NCI-H748 (cell line): ENCODE data around the gene MUC2.

Source experiments
- DNase-seq: peaks from one replicate; lab custom pipeline; 2025; ENCODE audit not compliant: unreplicated experiment; lab: John Stamatoyannopoulos, UW

Gene MUC2

DNA sequence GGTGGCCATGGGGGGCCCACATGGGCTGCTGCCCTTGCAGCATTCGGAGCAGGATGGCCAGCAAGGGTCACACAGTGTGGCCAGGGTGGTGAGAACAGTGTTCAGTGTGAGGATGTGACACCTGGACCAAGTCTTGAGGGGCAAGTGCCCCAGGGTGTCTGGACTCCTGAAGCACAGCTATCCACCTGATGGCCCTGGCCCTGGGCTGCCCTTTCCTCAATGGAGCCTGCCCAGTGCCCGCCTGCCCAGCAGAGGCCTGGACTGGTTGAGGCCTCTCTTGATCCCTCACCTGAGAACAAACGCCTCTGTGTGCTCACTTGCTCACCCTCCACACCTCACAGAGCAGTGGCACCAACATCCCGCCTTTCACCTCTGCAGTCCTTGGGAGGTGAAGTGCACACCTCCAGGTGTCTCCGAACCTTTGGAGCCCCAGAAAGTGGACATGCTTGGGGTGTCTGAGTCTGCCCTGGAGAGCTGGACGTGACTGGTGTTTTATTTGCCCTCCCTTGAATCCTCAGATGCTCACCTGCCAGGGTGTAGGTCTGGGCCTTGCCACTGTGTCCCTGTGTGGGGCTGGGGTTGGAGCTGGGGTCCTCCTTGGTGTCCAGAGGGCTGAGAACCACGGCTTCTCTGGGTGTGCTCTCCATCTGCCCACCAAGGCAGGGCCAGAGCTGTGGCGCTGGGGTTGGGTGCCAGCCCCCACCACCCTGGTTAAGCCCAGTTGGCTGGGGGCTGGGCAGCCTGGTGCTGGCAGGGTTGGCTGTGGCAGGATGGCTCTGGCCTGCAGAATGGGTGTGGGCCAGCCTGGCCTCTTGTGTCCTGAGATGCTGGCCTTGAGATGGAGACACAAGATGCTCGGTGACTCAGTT is 3.8 kb upstream of the MUC2 start:
- DNase-seq = no peak

DNA sequence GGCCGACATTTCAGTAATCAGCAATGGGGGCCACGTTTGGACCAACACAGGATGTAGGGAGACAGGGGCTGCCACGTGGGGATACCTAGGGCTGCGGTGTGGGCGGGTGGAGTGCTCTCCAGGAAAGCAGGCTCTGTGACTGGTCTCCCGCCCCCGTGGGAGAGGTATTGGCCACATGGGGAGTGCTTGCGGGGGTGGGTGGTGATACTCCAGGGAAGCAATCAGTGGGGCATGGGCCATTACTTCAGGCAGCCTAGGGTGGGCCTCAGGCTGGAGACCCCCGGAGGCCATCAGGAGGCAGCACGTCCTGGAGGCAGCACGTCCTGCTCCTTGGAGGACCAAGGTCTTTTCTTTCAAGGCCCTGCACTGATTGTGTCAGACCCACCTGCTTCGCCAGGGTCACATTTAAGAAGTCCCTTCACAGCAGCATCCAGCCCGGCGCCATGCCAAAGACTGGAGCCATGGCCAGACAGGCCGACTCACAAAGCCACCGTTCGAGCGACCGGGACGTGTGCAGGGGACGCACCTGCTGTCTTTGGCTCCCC is 3.0 kb upstream of the MUC2 start:
- DNase-seq = no peak

DNA sequence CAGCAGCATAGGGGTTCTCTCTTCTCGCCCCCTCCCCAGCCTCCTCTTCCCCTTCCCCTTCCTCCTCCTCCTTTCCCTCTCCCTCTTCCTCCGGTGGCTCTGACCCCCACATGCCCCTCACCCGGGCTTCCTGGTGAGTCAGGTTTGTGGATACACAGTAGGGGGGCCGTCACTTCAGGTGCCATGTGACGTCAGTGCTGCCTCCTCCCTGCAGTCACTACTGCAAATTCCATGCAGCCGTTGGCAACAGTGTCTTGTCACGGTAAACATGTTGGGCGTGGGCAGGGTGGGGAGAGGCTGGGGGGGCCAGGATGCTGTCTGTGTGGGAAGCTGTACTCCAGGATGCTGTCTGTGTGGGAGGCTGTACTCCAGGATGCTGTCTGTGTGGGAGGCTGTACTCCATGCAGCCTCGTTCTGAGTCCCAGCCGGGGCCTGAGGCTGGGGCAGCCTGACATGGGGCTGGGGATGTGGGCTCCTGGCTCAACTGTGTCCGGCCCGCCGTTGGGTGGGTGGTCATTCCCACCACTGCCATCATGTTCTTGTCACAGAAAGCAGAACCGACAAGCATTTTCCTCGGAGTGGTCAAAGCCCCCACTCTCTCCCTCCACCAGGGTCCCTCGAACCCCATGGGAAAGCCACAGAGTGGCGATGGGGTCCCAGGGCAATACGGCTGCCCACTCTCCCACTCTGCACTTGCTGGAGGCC is 2.4 kb upstream of the MUC2 start:
- no peak for DNase-seq

DNA sequence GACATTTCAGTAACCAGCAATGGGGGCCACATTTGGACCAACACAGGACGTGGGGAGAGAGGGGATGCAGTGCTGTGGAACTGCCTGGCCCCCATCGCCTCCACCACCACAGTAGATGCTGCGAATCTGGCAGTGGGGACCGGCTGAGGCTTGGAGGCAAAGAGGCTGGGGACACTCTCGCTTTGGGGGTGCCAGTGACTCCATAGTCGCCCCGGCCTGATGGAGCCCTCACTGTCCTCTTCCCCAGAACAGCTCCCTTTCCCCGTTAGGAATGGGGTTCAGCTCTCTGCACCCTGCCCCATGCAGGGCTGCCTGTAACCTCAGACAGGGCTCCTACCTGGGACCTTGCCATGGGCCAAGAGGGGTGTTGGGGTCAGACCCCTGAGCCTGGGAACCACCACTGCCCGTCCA is 1.8 kb upstream of the MUC2 start:
- DNase-seq = no peak

DNA sequence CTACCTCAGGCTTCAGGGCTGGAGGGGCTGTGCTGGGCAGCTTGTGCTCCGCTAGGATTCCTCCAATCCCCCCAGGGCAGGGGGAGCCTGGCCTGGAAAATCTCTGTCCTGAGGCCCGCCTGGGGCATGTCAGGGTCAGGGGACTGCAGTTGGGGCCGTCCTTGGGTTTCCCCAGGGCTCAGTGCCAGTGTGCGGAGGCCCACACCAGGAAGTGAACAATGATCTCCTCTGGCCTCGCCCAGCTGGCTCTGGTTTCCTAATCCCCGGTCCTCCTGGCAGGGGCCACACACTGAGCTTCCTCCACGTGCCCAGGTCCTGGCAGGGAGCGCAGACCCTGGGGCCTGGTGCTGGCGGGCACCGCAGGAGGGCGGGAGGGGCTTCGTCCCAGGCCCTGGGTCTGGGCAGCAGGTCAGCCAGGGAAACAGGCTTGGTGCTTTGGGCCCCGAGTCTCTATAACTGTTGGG is 1.4 kb upstream of the MUC2 start:
- no peak for DNase-seq

DNA sequence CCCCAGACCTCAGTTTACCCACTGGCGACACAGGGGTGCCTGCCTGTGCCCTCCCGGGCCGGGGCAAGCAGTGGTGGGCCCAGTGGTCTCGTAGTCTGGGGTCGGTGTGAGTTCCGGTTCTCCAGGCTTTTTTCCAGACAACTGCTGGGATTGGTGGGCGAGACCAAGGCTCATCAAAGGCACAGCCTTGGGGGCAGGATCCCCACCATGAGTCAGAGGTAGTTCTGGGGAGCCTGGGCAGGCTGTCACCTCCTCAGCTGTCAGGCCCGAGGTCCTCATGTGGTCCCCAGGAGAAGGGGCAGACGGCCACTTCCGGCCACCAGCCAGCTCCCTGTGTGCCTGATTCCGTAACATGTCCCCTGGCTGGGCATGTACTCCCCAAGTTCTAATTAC is 827 bp upstream of the MUC2 start:
- DNase-seq = no peak

DNA sequence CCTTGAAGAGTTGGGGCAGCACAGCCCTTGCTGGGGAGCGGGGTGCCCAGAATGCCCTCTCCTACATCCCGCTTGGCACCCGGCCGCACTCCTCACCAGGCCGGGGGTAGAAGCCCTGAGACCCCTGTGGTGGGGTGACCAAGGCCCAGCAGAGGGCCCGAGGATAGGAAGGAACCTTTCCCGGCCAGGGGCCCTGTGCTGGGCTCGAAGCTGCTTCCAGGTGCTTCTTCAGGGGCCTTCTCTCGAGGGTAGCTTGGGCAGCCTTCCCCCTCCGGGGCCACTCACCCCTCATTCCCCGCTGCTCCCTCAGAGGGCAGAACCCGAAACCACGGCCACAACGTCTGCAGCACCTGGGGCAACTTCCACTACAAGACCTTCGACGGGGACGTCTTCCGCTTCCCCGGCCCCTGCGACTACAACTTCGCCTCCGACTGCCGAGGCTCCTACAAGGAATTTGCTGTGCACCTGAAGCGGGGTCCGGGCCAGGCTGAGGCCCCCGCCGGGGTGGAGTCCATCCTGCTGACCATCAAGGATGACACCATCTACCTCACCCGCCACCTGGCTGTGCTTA is 752 bp downstream of the MUC2 start:
- DNase-seq = no peak

DNA sequence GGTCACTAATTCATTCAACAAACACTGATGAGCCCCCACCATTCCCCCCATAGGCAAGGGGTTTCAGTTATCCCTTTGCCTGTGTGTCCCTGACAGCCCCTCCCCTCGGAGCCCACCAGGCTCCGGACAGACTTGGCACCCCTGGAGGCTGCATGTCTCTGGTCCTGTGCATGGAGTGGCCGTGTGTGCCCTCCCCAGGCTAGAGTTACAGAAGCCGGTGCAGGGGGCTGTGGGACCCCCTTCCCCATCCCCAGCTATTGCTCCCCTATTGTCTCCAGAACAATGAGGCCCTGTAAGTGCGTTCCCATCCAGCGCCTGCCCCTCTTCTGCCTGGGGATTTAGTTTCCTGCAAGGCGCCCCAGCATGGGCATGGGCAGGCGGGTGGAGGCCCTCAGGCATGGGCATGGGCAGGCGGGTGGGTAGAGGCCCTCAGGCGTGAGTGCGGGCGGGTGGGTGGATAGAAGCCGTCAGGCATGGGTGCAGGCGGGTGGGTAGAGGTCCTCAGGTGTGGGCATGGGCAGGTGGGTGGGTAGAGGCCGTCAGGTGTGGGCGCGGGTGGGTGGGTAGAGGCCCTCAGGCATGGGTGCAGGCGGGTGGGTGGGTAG is 1.5 kb downstream of the MUC2 start:
- no peak for DNase-seq

DNA sequence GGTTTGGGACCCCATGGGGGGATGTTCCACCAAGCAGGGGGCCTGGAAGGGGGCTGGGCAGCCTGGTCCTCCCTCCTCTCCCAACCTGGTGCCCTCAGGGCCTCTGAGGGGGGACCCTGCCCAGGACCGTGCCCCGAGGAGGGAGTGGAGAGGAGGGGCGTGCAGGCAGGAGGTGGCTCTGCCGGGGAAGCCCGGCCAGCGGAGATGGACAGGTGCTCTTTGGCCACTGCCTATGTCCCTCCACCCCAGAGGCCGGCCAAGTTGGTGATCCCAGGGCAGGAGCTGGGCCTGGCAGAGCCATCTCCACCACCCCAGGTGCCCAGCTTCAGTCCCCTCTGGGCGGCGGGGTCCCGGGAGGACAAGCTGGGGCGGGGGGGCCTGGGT is 2.4 kb downstream of the MUC2 start:
- DNase-seq = no peak

DNA sequence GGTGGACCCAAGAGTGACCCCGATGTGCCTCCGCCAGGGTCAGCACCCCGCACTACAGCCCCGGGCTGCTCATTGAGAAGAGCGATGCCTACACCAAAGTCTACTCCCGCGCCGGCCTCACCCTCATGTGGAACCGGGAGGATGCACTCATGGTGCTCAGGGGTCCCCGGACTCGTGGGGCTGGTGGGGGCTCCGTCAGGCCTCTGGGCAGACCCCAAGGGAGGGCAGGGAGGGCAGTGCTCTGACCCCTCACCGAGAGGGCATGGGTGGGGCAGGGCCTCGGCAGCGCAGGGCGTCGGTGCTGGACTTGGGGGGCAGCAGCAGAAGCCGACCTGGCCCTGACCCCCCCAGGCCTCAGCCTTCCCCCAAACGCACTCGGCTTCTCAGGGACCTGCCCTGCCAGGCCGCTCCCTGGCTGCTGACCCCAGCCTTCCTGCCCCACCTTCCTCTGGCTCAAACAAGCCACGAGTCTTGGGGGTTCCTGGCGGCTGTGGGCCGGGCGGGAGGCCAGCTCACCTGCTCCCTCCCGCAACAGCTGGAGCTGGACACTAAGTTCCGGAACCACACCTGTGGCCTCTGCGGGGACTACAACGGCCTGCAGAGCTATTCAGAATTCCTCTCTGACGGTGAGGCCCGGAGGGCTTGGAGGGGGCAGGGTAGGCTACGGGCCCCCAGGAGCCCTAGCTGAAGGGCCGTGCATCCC is 2.9 kb downstream of the MUC2 start:
- no peak for DNase-seq

DNA sequence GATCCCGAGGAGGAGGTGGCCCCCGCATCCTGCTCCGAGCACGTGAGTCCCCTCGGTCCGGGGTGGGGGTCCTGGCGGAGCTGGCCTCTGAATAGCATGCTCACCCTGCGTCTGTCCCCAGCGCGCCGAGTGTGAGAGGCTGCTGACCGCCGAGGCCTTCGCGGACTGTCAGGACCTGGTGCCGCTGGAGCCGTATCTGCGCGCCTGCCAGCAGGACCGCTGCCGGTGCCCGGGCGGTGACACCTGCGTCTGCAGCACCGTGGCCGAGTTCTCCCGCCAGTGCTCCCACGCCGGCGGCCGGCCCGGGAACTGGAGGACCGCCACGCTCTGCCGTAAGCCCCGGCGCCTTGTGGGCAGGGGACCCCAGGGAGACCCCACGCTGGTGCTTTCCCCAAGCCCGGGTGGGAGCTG is 3.5 kb downstream of the MUC2 start:
- DNase-seq = peak; percentile 17

DNA sequence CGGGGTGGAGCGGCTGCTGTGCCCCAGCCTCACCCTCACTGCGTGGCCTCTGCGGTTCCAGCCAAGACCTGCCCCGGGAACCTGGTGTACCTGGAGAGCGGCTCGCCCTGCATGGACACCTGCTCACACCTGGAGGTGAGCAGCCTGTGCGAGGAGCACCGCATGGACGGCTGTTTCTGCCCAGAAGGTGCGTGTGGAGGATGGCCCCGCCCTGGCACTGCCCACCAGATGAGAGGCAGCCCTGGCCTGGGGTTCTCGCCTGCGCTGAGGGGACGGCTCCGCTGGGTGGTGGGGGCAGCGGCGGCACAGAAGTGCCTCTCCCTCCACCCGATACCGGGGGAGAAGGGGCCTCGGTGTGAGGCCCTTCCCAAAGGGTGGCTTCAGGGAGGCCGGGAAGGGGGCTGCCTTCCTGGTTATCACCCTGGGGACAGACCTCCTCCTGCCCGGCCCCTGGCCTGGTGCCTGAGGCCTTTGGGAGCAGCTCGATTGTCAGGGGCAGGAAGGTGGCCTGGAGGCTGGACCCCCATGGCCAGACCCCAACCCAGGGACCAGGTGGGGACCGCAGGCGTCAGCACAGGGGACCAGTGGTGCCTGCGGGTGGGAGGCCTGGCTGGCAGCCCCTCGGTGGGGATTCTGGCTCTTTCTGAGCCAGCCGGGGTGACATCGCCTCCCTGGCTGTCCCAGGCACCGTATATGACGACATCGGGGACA is 7.1 kb downstream of the MUC2 start:
- DNase-seq = peak; percentile 20

DNA sequence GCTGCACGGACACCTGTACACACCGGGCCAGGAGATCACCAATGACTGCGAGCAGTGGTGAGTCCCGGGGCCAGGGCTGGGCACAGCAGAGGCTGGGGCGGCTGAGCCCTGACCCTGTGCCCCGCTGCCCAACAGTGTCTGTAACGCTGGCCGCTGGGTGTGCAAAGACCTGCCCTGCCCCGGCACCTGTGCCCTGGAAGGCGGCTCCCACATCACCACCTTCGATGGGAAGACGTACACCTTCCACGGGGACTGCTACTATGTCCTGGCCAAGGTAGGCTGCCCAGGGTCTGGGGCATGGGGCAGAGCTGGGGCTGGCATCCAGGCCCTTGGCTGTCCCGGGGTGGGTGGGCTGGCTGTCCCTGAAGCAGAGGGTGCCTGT is 7.7 kb downstream of the MUC2 start:
- no peak for DNase-seq

DNA sequence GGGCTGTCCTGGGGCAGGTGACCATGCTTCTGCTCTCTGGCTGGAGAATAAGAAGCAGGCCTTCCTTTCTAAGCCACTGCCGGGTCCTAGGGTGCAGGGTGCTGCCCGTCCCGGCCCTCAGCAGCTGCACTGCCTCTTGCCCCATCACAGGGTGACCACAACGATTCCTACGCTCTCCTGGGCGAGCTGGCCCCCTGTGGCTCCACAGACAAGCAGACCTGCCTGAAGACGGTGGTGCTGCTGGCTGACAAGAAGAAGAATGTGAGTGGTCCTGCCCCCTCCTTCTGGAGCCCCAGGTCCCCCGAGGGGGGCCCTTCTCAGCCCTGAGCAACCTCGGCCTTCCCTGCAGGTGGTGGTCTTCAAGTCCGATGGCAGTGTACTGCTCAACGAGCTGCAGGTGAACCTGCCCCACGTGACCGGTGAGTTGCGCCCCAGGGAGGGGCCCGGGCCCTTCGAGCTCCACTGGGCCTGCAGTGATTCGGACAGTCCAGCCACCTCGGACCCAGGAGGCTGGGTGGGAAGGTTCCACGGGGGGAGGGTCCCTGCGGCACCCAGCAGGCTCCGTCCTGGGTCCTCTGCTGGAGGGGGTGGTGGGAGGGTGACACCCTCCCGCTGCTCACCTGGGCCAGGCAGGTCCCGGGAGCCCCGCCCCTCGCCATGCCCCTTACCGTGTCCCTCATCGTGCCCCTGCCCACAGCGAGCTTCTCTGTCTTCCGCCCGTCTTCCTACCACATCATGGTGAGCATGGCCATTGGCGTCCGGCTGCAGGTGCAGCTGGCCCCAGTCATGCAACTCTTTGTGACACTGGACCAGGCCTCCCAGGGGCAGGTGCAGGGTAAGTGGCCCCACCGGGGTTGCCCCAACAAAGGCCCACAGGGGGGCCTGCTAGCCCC is 8.3 kb downstream of the MUC2 start:
- DNase-seq = no peak

DNA sequence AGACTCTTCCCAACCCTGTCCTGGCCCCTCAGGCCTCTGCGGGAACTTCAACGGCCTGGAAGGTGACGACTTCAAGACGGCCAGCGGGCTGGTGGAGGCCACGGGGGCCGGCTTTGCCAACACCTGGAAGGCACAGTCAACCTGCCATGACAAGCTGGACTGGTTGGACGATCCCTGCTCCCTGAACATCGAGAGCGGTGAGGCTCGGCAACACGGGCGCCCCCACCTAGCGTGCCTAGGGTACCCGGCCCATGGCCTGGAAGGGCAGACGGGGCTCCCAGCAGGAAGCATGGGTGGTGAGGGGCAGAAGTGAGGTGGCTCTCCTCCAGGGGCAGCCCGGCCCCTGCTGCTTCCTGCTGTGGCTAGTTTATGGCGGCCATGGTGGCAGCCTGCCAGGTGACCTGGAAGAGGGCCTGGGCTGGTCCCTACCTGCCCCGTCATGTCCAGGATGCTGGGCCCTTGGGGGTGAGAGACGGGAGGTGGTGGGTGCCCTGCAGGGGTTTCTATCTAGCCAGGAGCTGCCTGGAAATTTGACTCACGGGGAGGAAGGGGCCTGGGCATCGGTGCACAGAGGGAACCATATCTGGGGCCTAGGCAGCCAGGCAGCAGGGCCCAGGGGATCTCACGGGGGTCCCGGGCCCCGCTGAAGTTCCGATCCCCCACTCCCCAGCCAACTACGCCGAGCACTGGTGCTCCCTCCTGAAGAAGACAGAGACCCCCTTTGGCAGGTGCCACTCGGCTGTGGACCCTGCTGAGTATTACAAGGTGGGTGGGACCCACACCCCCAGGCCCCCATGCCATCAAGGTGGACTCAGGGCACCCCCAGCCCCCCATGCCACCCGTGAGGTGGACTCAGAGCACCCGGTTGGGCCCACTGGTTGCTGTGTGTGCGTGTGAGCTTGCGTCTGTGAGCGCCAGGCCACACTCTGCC is 9.2 kb downstream of the MUC2 start:
- no peak for DNase-seq

DNA sequence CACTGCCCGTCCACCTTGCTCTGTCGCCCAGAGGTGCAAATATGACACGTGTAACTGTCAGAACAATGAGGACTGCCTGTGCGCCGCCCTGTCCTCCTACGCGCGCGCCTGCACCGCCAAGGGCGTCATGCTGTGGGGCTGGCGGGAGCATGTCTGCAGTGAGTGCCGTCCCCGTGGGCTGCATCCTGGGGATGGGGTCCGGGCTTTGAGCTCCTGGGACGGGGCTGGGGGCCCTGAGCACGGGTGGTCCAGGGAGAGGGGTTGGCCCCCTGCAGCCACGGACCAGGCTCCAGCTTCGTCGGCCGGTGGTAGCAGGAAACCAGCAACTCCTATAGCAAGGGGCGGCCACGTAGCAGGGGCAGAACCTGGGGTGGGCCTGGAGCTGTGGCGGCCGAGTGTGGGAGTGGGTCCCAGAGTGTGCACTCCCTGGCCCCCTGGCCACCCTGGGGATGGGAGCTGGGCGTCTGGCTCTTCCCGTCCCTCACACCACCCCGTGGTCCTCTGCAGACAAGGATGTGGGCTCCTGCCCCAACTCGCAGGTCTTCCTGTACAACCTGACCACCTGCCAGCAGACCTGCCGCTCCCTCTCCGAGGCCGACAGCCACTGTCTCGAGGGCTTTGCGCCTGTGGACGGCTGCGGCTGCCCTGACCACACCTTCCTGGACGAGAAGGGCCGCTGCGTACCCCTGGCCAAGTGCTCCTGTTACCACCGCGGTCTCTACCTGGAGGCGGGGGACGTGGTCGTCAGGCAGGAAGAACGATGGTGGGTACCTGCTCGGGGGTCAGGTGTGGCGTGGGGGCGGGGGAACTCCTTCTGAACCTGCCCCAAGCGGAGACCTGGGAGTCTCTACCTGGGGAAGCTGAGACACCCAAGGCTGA is 10.1 kb downstream of the MUC2 start:
- DNase-seq = no peak
